Testis (tissue), 3 donors: ENCODE results near the gene ATP2B3. TPM values are rescaled to one million over a fixed set of nuclear protein-coding genes. Genes with fewer than 3 reads are reported as not detected.

Experiments
- DNase-seq: peaks from one replicate; pipeline ENCODE4 v3.0.0-alpha.2; 2019
- H3K27ac ChIP-seq, 2 donors: fragments of 200-600 bp; sonication (generic); one replicate each; pipeline ENCODE4 v1.5.1; 2019
- H3K27me3 ChIP-seq: fragments of 200-600 bp; sonication (generic); one replicate; pipeline ENCODE4 v1.5.1; 2019
- H3K36me3 ChIP-seq: fragments of 200-600 bp; sonication (generic); one replicate; pipeline ENCODE4 v1.5.1; 2017; ENCODE audit warnings: low read depth; ENCODE audit errors: missing control alignments
- H3K4me1 ChIP-seq: fragments of 200-600 bp; sonication (generic); one replicate; pipeline ENCODE4 v1.5.1; 2019
- H3K4me3 ChIP-seq, 2 donors: fragments of 200-600 bp; sonication (generic); one replicate each; pipeline ENCODE4 v1.5.1; 2017 to 2019
- H3K9me3 ChIP-seq: fragments of 200-600 bp; sonication (generic); one replicate; pipeline ENCODE4 v1.5.1; 2017
- CTCF ChIP-seq, 3 experiments: fragments of 450-650 bp in 2 of 3; fragments of 200-600 bp in 1 of 3; sonication (generic) in 1 of 3; IDR thresholded peaks; one replicate each; pipeline ENCODE4 v1.5.1; 2016 to 2019; ENCODE audit warnings: antibody characterized with exemption in 3 of 3, mild to moderate bottlenecking in 2 of 3, moderate library complexity in 1 of 3
- POLR2A ChIP-seq: fragments of 450-650 bp; IDR thresholded peaks from one replicate; pipeline ENCODE4 v1.6.1; 2017; ENCODE audit warnings: antibody characterized with exemption, mild to moderate bottlenecking, moderate library complexity
- WGBS, 2 donors: methylation state at CpG; one replicate each; pipeline ENCODE4 v1.1.5; 2018; 5-methylcytosine and 5-hydroxymethylcytosine counted together
- intact Hi-C: fragments of 100-400 bp; cut with DNase I; formaldehyde crosslinking; loops from one replicate; pipeline ENCODE4 v1.15.1; 2023; ENCODE audit warnings: low total_unique reads
- polyA plus RNA-seq: library from polyadenylated mRNA; stranded (reverse); fragments of 350-450 nt; fragmentation: Illumina TruSeq; extraction: RNeasy Lipid Tissue Mini Kit (QIAGEN cat#74804); gene quantifications from one replicate; pipeline ENCODE4 v1.2.3, GENCODE V29; 2014; ENCODE audit warnings: low read depth, low replicate concordance; ENCODE audit not compliant: insufficient read depth
- total RNA-seq, 2 donors: library from RNA; depleted of rRNA; stranded (reverse); fragments of >200 nt; gene quantifications; one replicate each; pipeline ENCODE4 v1.2.3, GENCODE V29; 2016

The ATP2B3 gene
- total and polyA plus RNA-seq, 3 donors from 2014 or later: 0.16 to 1.2 (median 0.73) TPM

GRCh38 chrX:153522259-153522658, 4.8 kb downstream of the ATP2B3 start:
- H3K36me3 ChIP-seq: no peaks in the 10 kb centered on the region
- DNase-seq: no peak
- H3K27ac ChIP-seq: no peak overlapping the region
- intact Hi-C loops: no loop called here
- 70% methylated on average over 12 of the region's 12 CpGs; no CpG with 5 or more reads in 1 of the 2 donors for WGBS, 2 donors
- H3K4me3 ChIP-seq: no peak overlapping the region
- no peak for TF ChIP-seq CTCF (IDR thresholded peaks at IDR 0.05)
- no peak for TF ChIP-seq POLR2A
- H3K4me1 ChIP-seq: no peaks in the 10 kb centered on the region
- H3K9me3 ChIP-seq: no peaks in the 10 kb centered on the region
- no peaks in the 10 kb centered on the region for H3K27me3 ChIP-seq

DNA sequence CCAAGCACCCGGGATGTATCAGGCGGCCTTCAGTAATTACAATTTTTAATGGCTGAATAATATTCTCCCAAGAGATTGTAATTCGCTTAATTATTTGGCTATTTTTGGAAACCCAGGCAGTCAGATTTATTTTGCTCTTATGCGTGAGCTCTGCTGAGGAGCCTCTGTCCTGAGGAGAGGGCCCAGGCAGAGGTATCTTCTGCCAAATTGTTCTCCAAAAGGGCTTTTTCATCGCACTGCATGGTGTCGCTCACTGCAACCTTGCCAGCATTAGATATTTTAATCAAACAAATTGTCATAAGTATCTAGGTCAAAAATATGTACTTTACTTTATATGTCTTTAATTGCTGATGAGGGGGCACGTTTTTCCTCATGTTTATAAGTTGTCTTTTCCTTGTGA, 5.8 kb downstream of the ATP2B3 start:
- H3K4me1 ChIP-seq: no peaks in the 10 kb centered on the region
- H3K27ac ChIP-seq: no peak overlapping the region
- H3K9me3 ChIP-seq: no peaks in the 10 kb centered on the region
- no peaks in the 10 kb centered on the region for H3K36me3 ChIP-seq
- 79 to 93% methylated on average over 7 of the region's 7 CpGs for WGBS, 2 donors
- H3K27me3 ChIP-seq: no peaks in the 10 kb centered on the region
- intact Hi-C loops: no loop called here
- DNase-seq: no peak
- H3K4me3 ChIP-seq: no peak overlapping the region
- TF ChIP-seq CTCF (IDR thresholded peaks at IDR 0.05) (no peak), POLR2A (no peak)

DNA sequence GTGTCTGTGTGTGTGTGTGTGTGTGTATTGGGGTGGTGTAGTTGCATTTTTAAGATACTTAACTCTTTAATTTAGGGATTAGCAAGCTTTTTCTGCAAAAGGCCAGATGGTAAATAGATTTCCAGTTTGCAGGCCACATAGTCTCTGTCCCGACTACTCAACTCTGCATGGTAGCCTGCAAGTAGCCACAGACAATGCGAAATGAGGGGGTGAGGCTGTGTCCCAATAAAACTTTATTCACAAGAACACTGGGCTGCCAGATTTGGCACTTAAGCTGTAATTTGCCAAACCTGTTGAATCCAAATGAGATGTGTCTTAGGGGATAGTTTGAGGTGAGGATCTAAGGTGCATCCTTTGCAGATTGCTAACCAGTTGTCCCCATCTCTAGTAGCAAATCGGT, 6.8 kb downstream of the ATP2B3 start:
- intact Hi-C loops: no loop called here
- no peak overlapping the region for H3K4me3 ChIP-seq
- no peaks in the 10 kb centered on the region for H3K4me1 ChIP-seq
- 100% methylated on average over 3 of the region's 3 CpGs; no CpG with 5 or more reads in 1 of the 2 donors for WGBS, 2 donors
- no peak for DNase-seq
- TF ChIP-seq POLR2A (no peak), CTCF (IDR thresholded peaks at IDR 0.05) (no peak)
- no peaks in the 10 kb centered on the region for H3K36me3 ChIP-seq
- H3K27me3 ChIP-seq: no peaks in the 10 kb centered on the region
- H3K27ac ChIP-seq: no peak overlapping the region
- H3K9me3 ChIP-seq: no peaks in the 10 kb centered on the region

DNA sequence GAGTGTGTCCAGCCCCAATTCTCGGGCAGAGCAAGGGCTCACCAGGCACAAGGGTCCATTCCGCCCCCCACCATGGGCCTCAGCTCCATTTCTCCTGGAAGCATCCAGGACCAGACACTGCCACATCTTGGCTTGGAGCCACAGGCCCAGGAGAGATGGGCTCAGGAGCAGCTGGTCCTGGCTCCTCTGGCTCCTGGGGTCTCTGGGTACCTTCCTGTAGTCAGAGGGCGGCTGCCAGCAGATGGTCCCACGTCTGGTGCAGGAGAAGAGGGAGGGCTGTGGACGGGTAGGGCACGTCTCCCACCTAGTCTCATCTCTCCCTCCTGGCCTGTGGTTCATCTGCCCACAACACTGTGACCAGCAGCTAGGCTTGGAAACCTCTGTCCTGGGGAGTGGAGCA, 8.0 kb downstream of the ATP2B3 start:
- no peaks in the 10 kb centered on the region for H3K27me3 ChIP-seq
- WGBS, 2 donors: 100% methylated on average over 3 of the region's 6 CpGs; no CpG with 5 or more reads in 1 of the 2 donors
- no peak for DNase-seq
- intact Hi-C loops: no loop called here
- no peak overlapping the region for H3K4me3 ChIP-seq
- no peaks in the 10 kb centered on the region for H3K36me3 ChIP-seq
- H3K9me3 ChIP-seq: no peaks in the 10 kb centered on the region
- TF ChIP-seq CTCF (IDR thresholded peaks at IDR 0.05): no peak
- TF ChIP-seq POLR2A: no peak
- H3K4me1 ChIP-seq: no peaks in the 10 kb centered on the region
- no peak overlapping the region for H3K27ac ChIP-seq

DNA sequence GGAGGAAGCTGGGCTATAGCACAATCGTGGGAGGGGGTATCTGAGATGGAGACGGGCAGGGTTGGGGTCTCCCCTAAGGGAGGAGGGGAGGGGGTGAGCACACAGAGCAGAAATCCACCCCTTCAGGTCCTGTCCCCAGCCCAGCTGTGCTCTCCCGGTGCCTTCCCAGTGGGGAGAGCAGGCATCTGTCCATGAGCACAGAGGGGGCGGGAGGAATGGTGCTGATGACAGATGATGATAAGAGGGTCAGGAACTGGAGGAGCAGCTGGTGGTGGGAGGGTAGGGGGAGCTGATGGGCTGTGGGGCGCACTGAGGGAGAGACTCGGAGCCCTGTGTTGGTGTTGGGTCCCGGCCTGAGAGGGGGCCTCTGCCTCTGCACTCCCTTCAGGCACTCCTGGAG, 8.6 kb downstream of the ATP2B3 start:
- no peaks in the 10 kb centered on the region for H3K27me3 ChIP-seq
- WGBS, 2 donors: 48 to 69% methylated on average over 4 to 7 of the region's 7 CpGs
- intact Hi-C loops: no loop called here

More for the DNA sequence above, 8.6 kb downstream of the ATP2B3 start:
- Histone ChIP-seq H3K4me3 (no peak overlapping the region), H3K27ac (no peak overlapping the region), H3K9me3 (no peaks in the 10 kb centered on the region), H3K4me1 (no peaks in the 10 kb centered on the region), H3K36me3 (no peaks in the 10 kb centered on the region)
- DNase-seq: no peak
- TF ChIP-seq CTCF (IDR thresholded peaks at IDR 0.05) (no peak), POLR2A (no peak)
